WERI-Rb-1 (cell line): ENCODE measurements around the gene ATP13A2.
A peak's percentile ranks its signal among the peaks of the same experiment; 100 is the strongest.

ENCODE experiments used
- DNase-seq: peaks from one replicate; pipeline ENCODE4 v3.0.0-alpha.2; 2020
- H3K27ac ChIP-seq: fragments of 250-450 bp; sonication (Bioruptor Pico); 2 replicates; pipeline ENCODE4 v1.5.1; 2020; ENCODE audit warnings: mild to moderate bottlenecking, moderate library complexity
- H3K27me3 ChIP-seq: fragments of 250-450 bp; sonication (Bioruptor Pico); 2 replicates; pipeline ENCODE4 v1.5.1; 2021; ENCODE audit warnings: mild to moderate bottlenecking, low read depth, moderate library complexity; ENCODE audit not compliant: insufficient read depth, severe bottlenecking
- H3K36me3 ChIP-seq: fragments of 250-450 bp; sonication (Bioruptor Pico); 2 replicates; pipeline ENCODE4 v1.5.1; 2020; ENCODE audit warnings: mild to moderate bottlenecking, moderate library complexity
- H3K4me3 ChIP-seq: 2 replicates; pipeline ENCODE4 v1.5.1; 2011; ENCODE audit warnings: low read depth, mild to moderate bottlenecking, control low read depth, low read length
- H3K9me3 ChIP-seq: fragments of 250-450 bp; sonication (Bioruptor Pico); 2 replicates; pipeline ENCODE4 v1.5.1; 2021; ENCODE audit warnings: mild to moderate bottlenecking, moderate library complexity; ENCODE audit not compliant: severe bottlenecking
- CTCF ChIP-seq: IDR thresholded peaks from 2 replicates; pipeline ENCODE4 v1.5.1; 2011; ENCODE audit warnings: low read depth, mild to moderate bottlenecking, control low read depth, inconsistent platforms, low read length

Gene ATP13A2

GRCh38 chr1:17011439-17012307 is at the start of gene ATP13A2:
ATP13A2 (minus strand) TSS chr1:17011928; CDS start chr1:17011738, 190 bp downstream.
- no peaks in the 10 kb centered on the region for H3K36me3 ChIP-seq
- peak within 1 kb of the TSS; percentile 37 for H3K27ac ChIP-seq
- peak; percentile 93 for DNase-seq
- no peaks in the 10 kb centered on the region for H3K9me3 ChIP-seq
- H3K4me3 ChIP-seq: peak within 1 kb of the TSS; percentile 72
- no peaks in the 10 kb centered on the region for H3K27me3 ChIP-seq
- TF ChIP-seq CTCF: no peak

- no peak for DNase-seq
- no peaks in the 10 kb centered on the region for H3K36me3 ChIP-seq
- H3K27ac ChIP-seq: no peak overlapping the region
- H3K27me3 ChIP-seq: no peaks in the 10 kb centered on the region
- no peak overlapping the region for H3K4me3 ChIP-seq
- peaks cover 9% of the 10 kb centered on the region for H3K9me3 ChIP-seq
- no peak for TF ChIP-seq CTCF
These were observed 49.8 kb upstream of the ATP13A2 start for GRCh38 chr1:17061486-17061885.

GRCh38 chr1:17060306-17060749 is 48.6 kb upstream of the ATP13A2 start:
- H3K36me3 ChIP-seq: no peaks in the 10 kb centered on the region
- H3K9me3 ChIP-seq: peaks cover 6% of the 10 kb centered on the region
- H3K4me3 ChIP-seq: no peak overlapping the region
- TF ChIP-seq CTCF: no peak
- DNase-seq: no peak
- H3K27me3 ChIP-seq: no peaks in the 10 kb centered on the region
- peak overlapping the region; percentile 5; the same call in 1 of the 2 replicates for H3K27ac ChIP-seq

- TF ChIP-seq CTCF: peak; percentile 95
- Histone ChIP-seq H3K4me3 (no peak overlapping the region), H3K27ac (peak overlapping the region; percentile 5; the same call in 1 of the 2 replicates), H3K27me3 (no peaks in the 10 kb centered on the region), H3K9me3 (no peaks in the 10 kb centered on the region), H3K36me3 (no peaks in the 10 kb centered on the region)
- DNase-seq: peak; percentile 82
These were observed 47.9 kb upstream of the ATP13A2 start for GRCh38 chr1:17059391-17060305.

- H3K27ac ChIP-seq: no peak overlapping the region
- no peaks in the 10 kb centered on the region for H3K9me3 ChIP-seq
- H3K36me3 ChIP-seq: peaks cover under 1% of the 10 kb centered on the region; the same call in 1 of the 2 replicates
- TF ChIP-seq CTCF: no peak
- no peak overlapping the region for H3K4me3 ChIP-seq
- H3K27me3 ChIP-seq: no peaks in the 10 kb centered on the region
- no peak for DNase-seq
These were observed 44.8 kb upstream of the ATP13A2 start for GRCh38 chr1:17056551-17056950.
